Spleen (tissue), 11 donors: Measurements from ENCODE around the gene DLG1. TPM values are rescaled to one million over a fixed set of nuclear protein-coding genes. Genes with fewer than 3 reads are reported as not detected.
"Not testable (repeated sequence)": the region's sequence is repeated elsewhere in the genome, so short reads cannot be mapped to it uniquely, and the experiment has no call there.

Experiments used
- DNase-seq: peaks from one replicate; pipeline ENCODE4 v3.0.0-alpha.2; 2020
- H3K27ac ChIP-seq, 8 donors: fragments of 200-600 bp; sonication (generic) in 7 of 8; 1 replicate in 4 of 8; 2 replicates in 4 of 8; pipeline versions ENCODE4 v1.5.0 to v1.8.0; 2016 to 2021; ENCODE audit warnings: inconsistent platforms in 4 of 8, mild to moderate bottlenecking in 4 of 8, moderate library complexity in 1 of 8
- H3K27me3 ChIP-seq, 7 donors: fragments of 200-600 bp; sonication (generic) in 6 of 7; replicated peaks in 1 of 7; 1 replicate in 4 of 7; 2 replicates in 3 of 7; pipeline versions ENCODE4 v1.5.0 to v1.8.0; 2016 to 2021; ENCODE audit warnings: inconsistent platforms in 3 of 7, mild to moderate bottlenecking in 1 of 7
- H3K36me3 ChIP-seq, 6 donors: fragments of 200-600 bp; sonication (generic) in 5 of 6; 1 replicate in 4 of 6; 2 replicates in 2 of 6; pipeline versions ENCODE4 v1.5.0 to v1.8.0; 2016 to 2021; ENCODE audit warnings: inconsistent platforms in 2 of 6
- H3K4me1 ChIP-seq, 6 donors: fragments of 200-600 bp; sonication (generic) in 5 of 6; 1 replicate in 3 of 6; 2 replicates in 3 of 6; pipeline versions ENCODE4 v1.5.0 to v1.8.0; 2016 to 2021; ENCODE audit warnings: inconsistent platforms in 3 of 6
- H3K4me3 ChIP-seq, 8 donors: fragments of 200-600 bp; sonication (generic) in 7 of 8; 1 replicate in 4 of 8; 2 replicates in 4 of 8; pipeline versions ENCODE4 v1.5.0 to v1.8.0; 2016 to 2021; ENCODE audit warnings: inconsistent platforms in 4 of 8, mild to moderate bottlenecking in 4 of 8, moderate library complexity in 2 of 8
- H3K9me3 ChIP-seq, 8 donors: fragments of 200-600 bp; sonication (generic) in 7 of 8; 1 replicate in 4 of 8; 2 replicates in 4 of 8; pipeline versions ENCODE4 v1.5.0 to v1.8.0; 2016 to 2021; ENCODE audit warnings: inconsistent platforms in 4 of 8
- POLR2A ChIP-seq, 3 donors: fragments of 450-650 bp; IDR thresholded peaks; one replicate each; pipeline ENCODE4 v1.5.1; 2017; ENCODE audit warnings: antibody characterized with exemption in 3 of 3, mild to moderate bottlenecking in 1 of 3
- POLR2AphosphoS5 ChIP-seq, 3 donors: sonication (generic); formaldehyde crosslinking; IDR thresholded peaks; one replicate each; pipeline ENCODE4 v1.5.1; 2017; ENCODE audit warnings: antibody characterized with exemption in 3 of 3
- WGBS, 5 donors: extraction: QIAGEN DNeasy Blood & Tissue Kit in 3 of 5; methylation state at CpG; one replicate each; pipeline versions ENCODE4 v1.1.5 to v1.1.7; 2013 to 2018; 5-methylcytosine and 5-hydroxymethylcytosine counted together
- intact Hi-C: fragments of 100-400 bp; cut with DNase I; formaldehyde crosslinking; loops from one replicate; pipeline ENCODE4 v1.15.0; 2023; ENCODE audit warnings: low total_unique reads
- polyA plus RNA-seq, 3 donors: library from polyadenylated mRNA; stranded (reverse); fragments of 200-250 nt; gene quantifications; one replicate each; pipeline ENCODE4 v1.2.1, GENCODE V29; 2013
- total RNA-seq, 7 donors: library from RNA; depleted of rRNA in 3 of 7; stranded (reverse); fragments of >200 nt in 3 of 7; fragmentation: NEBNext Ultra II Directional in 4 of 7; extraction: Animal tissue kit (Norgen Biotek cat#: 25700) in 4 of 7; gene quantifications; one replicate each; pipeline versions ENCODE4 v1.1.0 to v1.2.1, GENCODE V29; 2016 to 2021
- TF ChIP-seq, protein P1 (sequence below), 11 experiments: fragments of 200-600 bp in 7 of 11; fragments of 450-650 bp in 4 of 11; sonication (generic) in 4 of 11; IDR thresholded peaks in 8 of 11; conservative IDR thresholded peaks in 3 of 11; 1 replicate in 7 of 11; 2 replicates in 4 of 11; pipeline versions ENCODE4 v1.4.0 to v1.8.0; 2016 to 2021; ENCODE audit warnings: antibody characterized with exemption in 11 of 11, inconsistent platforms in 4 of 11, mild to moderate bottlenecking in 1 of 11
- donor health status: healthy with polysubstance abuse.
- donor health status: DM: no; HTN: no; CAD: no; lungs with moderate emphysema.
- donor health status: DM: no; HTN: no; CAD: no.
- donor health status: Bipolar disorder and iron deficiency.
- donor health status: healthy.
- donor health status: DM: no; HTN: no; CAD: no.
- donor health status: DM: yes; HTN: yes; CAD: no.

The DLG1 gene
- total and polyA plus RNA-seq, 10 donors: 11.0 to 92.3 (median 59.1) TPM

DNA sequence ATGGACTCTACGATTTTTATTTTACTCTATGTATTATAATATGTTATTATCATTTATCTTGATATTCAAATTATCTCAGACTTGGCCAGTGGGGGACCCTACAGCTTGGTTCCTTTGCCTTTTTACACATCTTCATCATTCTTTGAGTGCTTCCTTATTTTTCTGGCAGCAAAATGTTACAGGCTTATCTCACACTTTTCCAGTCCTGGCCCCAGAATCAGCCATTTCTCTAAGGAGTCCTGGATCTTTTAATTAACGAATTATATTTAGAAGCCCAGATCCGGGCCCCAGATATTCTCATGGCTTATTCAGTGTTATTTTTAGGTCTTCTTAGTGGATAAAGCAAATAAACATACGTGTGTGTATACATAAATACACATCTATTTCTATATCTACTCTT, 236.0 kb downstream of the DLG1 start:
- no peak overlapping the region for H3K27ac ChIP-seq
- H3K36me3 ChIP-seq: peaks cover 0 to 91% (median 40%) of the 10 kb centered on the region in 6 donors
- intact Hi-C loops: no loop called here
- DNase-seq: no peak
- H3K4me3 ChIP-seq: no peak overlapping the region
- no peaks in the 10 kb centered on the region for H3K4me1 ChIP-seq
- 93 to 97% (median 95%) methylated on average over 4 of the region's 4 CpGs for WGBS, 5 donors
- no peaks in the 10 kb centered on the region for H3K9me3 ChIP-seq
- H3K27me3 ChIP-seq: no peaks in the 10 kb centered on the region
- TF ChIP-seq POLR2AphosphoS5 (IDR thresholded peaks at IDR 0.05) (no peak), POLR2A (IDR thresholded peaks at IDR 0.05) (no peak)
- TF ChIP-seq, protein P1, sequence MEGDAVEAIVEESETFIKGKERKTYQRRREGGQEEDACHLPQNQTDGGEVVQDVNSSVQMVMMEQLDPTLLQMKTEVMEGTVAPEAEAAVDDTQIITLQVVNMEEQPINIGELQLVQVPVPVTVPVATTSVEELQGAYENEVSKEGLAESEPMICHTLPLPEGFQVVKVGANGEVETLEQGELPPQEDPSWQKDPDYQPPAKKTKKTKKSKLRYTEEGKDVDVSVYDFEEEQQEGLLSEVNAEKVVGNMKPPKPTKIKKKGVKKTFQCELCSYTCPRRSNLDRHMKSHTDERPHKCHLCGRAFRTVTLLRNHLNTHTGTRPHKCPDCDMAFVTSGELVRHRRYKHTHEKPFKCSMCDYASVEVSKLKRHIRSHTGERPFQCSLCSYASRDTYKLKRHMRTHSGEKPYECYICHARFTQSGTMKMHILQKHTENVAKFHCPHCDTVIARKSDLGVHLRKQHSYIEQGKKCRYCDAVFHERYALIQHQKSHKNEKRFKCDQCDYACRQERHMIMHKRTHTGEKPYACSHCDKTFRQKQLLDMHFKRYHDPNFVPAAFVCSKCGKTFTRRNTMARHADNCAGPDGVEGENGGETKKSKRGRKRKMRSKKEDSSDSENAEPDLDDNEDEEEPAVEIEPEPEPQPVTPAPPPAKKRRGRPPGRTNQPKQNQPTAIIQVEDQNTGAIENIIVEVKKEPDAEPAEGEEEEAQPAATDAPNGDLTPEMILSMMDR (IDR thresholded peaks at IDR 0.05 in 8 of 11, conservative IDR thresholded peaks at IDR 0.05 in 3 of 11): no peak

DNA sequence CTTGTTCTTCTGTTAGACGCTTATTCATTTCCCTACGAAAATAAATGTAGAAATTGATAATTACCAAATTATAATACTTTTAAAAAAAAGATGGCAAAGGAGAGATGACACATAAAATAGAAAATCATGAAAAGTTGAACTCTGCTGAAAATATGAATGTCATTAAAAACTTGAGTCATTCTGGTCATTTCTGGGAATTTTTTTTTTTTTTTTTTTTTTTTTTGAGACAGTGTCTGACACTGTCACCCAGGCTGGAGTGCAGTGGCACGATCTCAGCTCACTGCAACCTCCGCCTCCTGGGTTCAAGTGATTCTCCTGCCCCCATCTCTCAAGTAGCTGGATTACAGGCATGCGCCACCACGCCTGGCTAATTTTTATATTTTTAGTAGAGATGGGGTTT, 246.8 kb downstream of the DLG1 start:
- H3K36me3 ChIP-seq: peaks cover 5 to 99% (median 37%) of the 10 kb centered on the region in 6 donors
- H3K27me3 ChIP-seq, H3K4me1 ChIP-seq, H3K27ac ChIP-seq, H3K9me3 ChIP-seq, H3K4me3 ChIP-seq, DNase-seq, intact Hi-C loops: not testable (repeated sequence)
- WGBS, 5 donors: 82 to 90% (median 85%) methylated on average over 6 of the region's 6 CpGs

DNA sequence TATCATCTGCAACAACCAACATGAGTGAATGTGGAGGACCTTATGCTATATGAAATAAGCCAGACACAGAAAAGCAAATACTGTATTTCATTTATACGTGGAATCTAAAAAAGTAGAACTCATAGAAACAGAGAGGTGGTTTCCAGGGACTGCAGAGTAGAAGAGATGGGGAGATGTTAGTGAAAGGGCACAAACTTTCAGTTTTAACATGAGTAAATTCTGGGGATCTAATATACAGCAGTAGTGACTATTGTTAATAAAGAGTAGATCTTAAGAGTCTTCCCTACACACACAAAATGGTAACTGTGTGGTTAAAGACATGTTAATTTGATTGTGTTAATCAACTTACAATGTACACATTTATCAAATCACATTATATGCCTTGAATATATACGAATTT, 247.9 kb downstream of the DLG1 start:
- Histone ChIP-seq H3K27ac (no peak overlapping the region), H3K36me3 (peaks cover 5 to 99% (median 41%) of the 10 kb centered on the region in 6 donors), H3K4me3 (no peak overlapping the region), H3K27me3 (no peaks in the 10 kb centered on the region), H3K4me1 (no peaks in the 10 kb centered on the region), H3K9me3 (no peaks in the 10 kb centered on the region)
- intact Hi-C loops: no loop called here
- WGBS, 5 donors: 76 to 86% (median 80%) methylated on average over 2 of the region's 2 CpGs
- TF ChIP-seq, protein P1 (IDR thresholded peaks at IDR 0.05 in 8 of 11, conservative IDR thresholded peaks at IDR 0.05 in 3 of 11): no peak
- TF ChIP-seq POLR2AphosphoS5 (IDR thresholded peaks at IDR 0.05) (no peak), POLR2A (IDR thresholded peaks at IDR 0.05) (no peak)
- DNase-seq: no peak

DNA sequence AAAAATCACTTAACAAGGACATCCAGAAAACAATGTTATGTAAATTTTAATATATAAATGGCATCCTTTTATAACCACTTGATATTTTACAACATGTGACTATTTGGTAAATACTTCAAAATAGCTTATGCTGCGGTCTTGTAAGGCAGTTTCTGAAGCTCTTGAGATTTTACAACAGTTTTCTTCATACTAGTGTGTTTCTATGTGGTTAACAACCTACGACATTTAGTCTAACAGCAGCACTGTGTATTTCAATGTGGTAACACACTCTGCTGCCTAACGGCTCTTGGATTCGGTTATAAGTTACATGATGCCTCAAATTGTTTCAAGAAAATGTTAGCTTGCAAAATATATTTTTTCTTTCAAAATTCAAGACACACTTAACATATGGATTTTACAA, 255.9 kb downstream of the DLG1 start:
- Histone ChIP-seq H3K27me3 (no peaks in the 10 kb centered on the region), H3K4me1 (no peaks in the 10 kb centered on the region), H3K36me3 (peaks cover 0 to 63% (median 22%) of the 10 kb centered on the region in 6 donors), H3K27ac (no peak overlapping the region), H3K9me3 (no peaks in the 10 kb centered on the region), H3K4me3 (no peak overlapping the region)
- no peak for DNase-seq
- WGBS, 5 donors: 89 to 97% (median 94%) methylated on average over 4 of the region's 4 CpGs
- intact Hi-C loops: no loop called here
- TF ChIP-seq, protein P1 (IDR thresholded peaks at IDR 0.05 in 8 of 11, conservative IDR thresholded peaks at IDR 0.05 in 3 of 11): no peak
- TF ChIP-seq POLR2AphosphoS5 (IDR thresholded peaks at IDR 0.05) (no peak), POLR2A (IDR thresholded peaks at IDR 0.05) (no peak)
